Activated CD8-positive, alpha-beta memory T cell treated with anti-CD3 and anti-CD28 coated beads, Interleukin-2, amount 50 U/mL, for 24 hours (primary cell): ENCODE results near the gene PRODH2.
"Not testable (repeated sequence)": the region's sequence is repeated elsewhere in the genome, so short reads cannot be mapped to it uniquely, and the experiment has no call there.

Source experiments
- DNase-seq: peaks from one replicate; pipeline ENCODE4 v3.0.0-alpha.2; 2020; ENCODE audit errors: extremely low read depth

PRODH2 gene

GRCh38 chr19:35843676-35844481, 31.2 kb upstream of the PRODH2 start:
- DNase-seq = no peak

- no peak for DNase-seq
Observed at GRCh38 chr19:35842666-35843272, 30.1 kb upstream of the PRODH2 start.

GRCh38 chr19:35841961-35842595, 29.4 kb upstream of the PRODH2 start:
- DNase-seq = no peak

GRCh38 chr19:35836096-35836495, 23.5 kb upstream of the PRODH2 start:
- DNase-seq = not testable (repeated sequence)

- no peak for DNase-seq
Observed at GRCh38 chr19:35833972-35834371, 21.3 kb upstream of the PRODH2 start.

GRCh38 chr19:35832054-35832453, 19.4 kb upstream of the PRODH2 start:
- DNase-seq = no peak

GRCh38 chr19:35830986-35831385, 18.3 kb upstream of the PRODH2 start:
- no peak for DNase-seq

GRCh38 chr19:35828692-35829301, 16.2 kb upstream of the PRODH2 start:
- no peak for DNase-seq

- DNase-seq = no peak
Observed at GRCh38 chr19:35824150-35824549, 11.5 kb upstream of the PRODH2 start.

- DNase-seq = no peak
Observed at GRCh38 chr19:35822579-35822978, 9.9 kb upstream of the PRODH2 start.

GRCh38 chr19:35818445-35818844, 5.8 kb upstream of the PRODH2 start:
- no peak for DNase-seq

- no peak for DNase-seq
Observed at GRCh38 chr19:35816846-35817245, 4.2 kb upstream of the PRODH2 start.

GRCh38 chr19:35816262-35816661, 3.6 kb upstream of the PRODH2 start:
- no peak for DNase-seq

GRCh38 chr19:35813043-35813890, 622 bp upstream of the PRODH2 start:
- no peak for DNase-seq

- DNase-seq = no peak
Observed at GRCh38 chr19:35811317-35812219, 1.1 kb downstream of the PRODH2 start.

GRCh38 chr19:35807633-35808032, 5.0 kb downstream of the PRODH2 start:
- no peak for DNase-seq

- DNase-seq = no peak
Observed at GRCh38 chr19:35806597-35806996, 6.0 kb downstream of the PRODH2 start.

GRCh38 chr19:35805526-35806102, 7.0 kb downstream of the PRODH2 start:
- DNase-seq = no peak

- no peak for DNase-seq
Observed at GRCh38 chr19:35801828-35802227, 10.8 kb downstream of the PRODH2 start.

- DNase-seq = no peak
Observed at GRCh38 chr19:35797663-35798062, 15.0 kb downstream of the PRODH2 start.
